Natural killer cell treated with Interleukin-12 subunit alpha and Interleukin-12 subunit beta and Interleukin-15 and Interleukin-18, amount 100 ng/mL, for 72 hours (primary cell): ENCODE data around the gene TMEM63B. TPM values are rescaled to one million over a fixed set of nuclear protein-coding genes. Genes with fewer than 3 reads are reported as not detected.

Source experiments
- ATAC-seq, 2 donors: fragments of 150-1000 bp; cut with Tn5 transposase in 1 of 2; sonication (Bioruptor Pico), chemical (Tn5 transposase) in 1 of 2; 2 replicates each; pipeline ENCODE4 v1.10.0; 2021
- DNase-seq: peaks from one replicate; pipeline ENCODE4 v3.0.0; 2022; ENCODE audit warnings: low spot score
- H3K27ac Mint-ChIP-seq, 2 donors: 1 replicate in 1 of 2; 2 replicates in 1 of 2; pipeline ENCODE4 v1.8.0; 2022; ENCODE audit warnings: mixed read lengths in 2 of 2, mild to moderate bottlenecking in 1 of 2, moderate library complexity in 1 of 2
- H3K27me3 Mint-ChIP-seq, 2 donors: 1 replicate in 1 of 2; 2 replicates in 1 of 2; pipeline ENCODE4 v1.8.0; 2022; ENCODE audit warnings: mixed read lengths in 2 of 2
- H3K36me3 Mint-ChIP-seq: one replicate; pipeline ENCODE4 v1.8.0; 2022; ENCODE audit warnings: mixed read lengths
- H3K4me1 Mint-ChIP-seq, 2 donors: 1 replicate in 1 of 2; 2 replicates in 1 of 2; pipeline ENCODE4 v1.8.0; 2022; ENCODE audit warnings: low read depth in 2 of 2, mixed read lengths in 2 of 2, mild to moderate bottlenecking in 1 of 2
- H3K4me3 Mint-ChIP-seq: one replicate; pipeline ENCODE4 v1.8.0; 2022; ENCODE audit warnings: mixed read lengths
- H3K9me3 Mint-ChIP-seq: 2 replicates; pipeline ENCODE4 v1.8.0; 2022; ENCODE audit warnings: mixed read lengths
- total RNA-seq, 2 donors: library from RNA; stranded (reverse); gene quantifications; one replicate each; pipeline ENCODE4 v1.2.3, GENCODE V29; 2022

TMEM63B gene
- total RNA-seq: 10 to 100 TPM; 21.2 to 22.2 TPM

DNA sequence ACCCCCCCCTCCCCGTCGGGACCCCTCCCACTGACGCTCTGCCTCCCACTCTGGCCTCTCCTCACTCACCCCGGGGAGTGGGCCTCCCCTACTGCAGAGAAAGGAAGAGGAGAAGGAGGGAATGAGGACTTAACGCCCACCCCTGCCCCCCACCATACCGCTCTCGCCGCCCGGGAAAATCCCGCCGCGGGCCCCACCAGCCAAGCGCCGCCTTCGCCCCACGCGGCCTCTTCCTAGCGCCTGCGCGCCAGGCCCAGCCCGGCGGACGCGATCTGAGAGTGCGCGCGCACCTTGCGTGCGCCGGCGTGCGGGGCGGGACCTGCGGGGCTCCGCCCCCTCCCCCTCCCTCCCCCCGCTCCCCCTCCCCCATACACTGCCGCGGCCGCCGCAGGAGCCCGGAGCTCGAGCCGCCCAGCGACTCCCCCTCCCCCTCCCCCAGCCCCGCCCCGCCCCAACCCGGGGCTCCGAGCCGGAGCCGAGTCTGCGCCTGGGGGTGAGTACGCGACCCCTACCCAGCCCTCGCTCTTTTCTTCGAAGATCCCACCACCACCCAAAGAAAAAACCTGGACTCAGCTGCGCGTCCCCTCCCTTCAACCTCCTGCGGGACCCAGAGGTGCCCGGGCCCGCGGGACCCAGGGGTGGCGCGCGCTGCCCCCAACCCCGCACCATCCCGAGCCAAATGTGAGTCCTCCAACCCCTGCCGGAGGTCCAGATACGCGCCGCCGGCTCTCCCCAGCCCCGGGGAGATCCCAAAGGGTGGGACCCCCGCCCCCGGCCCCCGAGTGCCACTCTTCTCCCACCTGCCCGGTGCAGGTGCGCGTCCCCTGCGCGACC is at the start of gene TMEM63B, which contains the start of gene MRPL14:
TSS of gene TMEM63B (plus strand) at position 369 of the 834 bp plus-strand sequence. CDS start 7,031 bp downstream, outside the sequence.
TSS of gene MRPL14 (minus strand) at position 267 of the 834 bp plus-strand sequence. CDS start 10,841 bp downstream, outside the sequence.
- Mint-ChIP-seq H3K36me3 (peaks cover 6% of the 10 kb centered on the region), H3K27ac (peak within 1 kb of the TSS; percentile 76 to 85), H3K4me1 (peaks cover 40 to 45% of the 10 kb centered on the region in 2 donors), H3K9me3 (no peaks in the 10 kb centered on the region), H3K27me3 (no peaks in the 10 kb centered on the region), H3K4me3 (peak within 1 kb of the TSS; percentile 89)
- peak; percentile 92 for DNase-seq
- ATAC-seq: peak; percentile 89 to 94

GRCh38 chr6:44078219-44078826 is 49.0 kb upstream of the TMEM63B start:
- Mint-ChIP-seq H3K27me3 (peaks cover 12 to 16% of the 10 kb centered on the region in 2 donors), H3K9me3 (no peaks in the 10 kb centered on the region), H3K4me1 (peaks cover 10 to 13% of the 10 kb centered on the region in 2 donors), H3K4me3 (no peak overlapping the region), H3K27ac (no peak overlapping the region), H3K36me3 (no peaks in the 10 kb centered on the region)
- DNase-seq: no peak
- no peak for ATAC-seq

GRCh38 chr6:44078827-44079671 is 48.3 kb upstream of the TMEM63B start:
- Mint-ChIP-seq H3K27ac (no peak overlapping the region), H3K27me3 (peaks cover 12 to 16% of the 10 kb centered on the region in 2 donors), H3K4me1 (peaks cover 5 to 8% of the 10 kb centered on the region in 2 donors), H3K36me3 (no peaks in the 10 kb centered on the region), H3K9me3 (no peaks in the 10 kb centered on the region), H3K4me3 (no peak overlapping the region)
- DNase-seq (peak; percentile 77), ATAC-seq (peak; percentile 53 to 66)

DNA sequence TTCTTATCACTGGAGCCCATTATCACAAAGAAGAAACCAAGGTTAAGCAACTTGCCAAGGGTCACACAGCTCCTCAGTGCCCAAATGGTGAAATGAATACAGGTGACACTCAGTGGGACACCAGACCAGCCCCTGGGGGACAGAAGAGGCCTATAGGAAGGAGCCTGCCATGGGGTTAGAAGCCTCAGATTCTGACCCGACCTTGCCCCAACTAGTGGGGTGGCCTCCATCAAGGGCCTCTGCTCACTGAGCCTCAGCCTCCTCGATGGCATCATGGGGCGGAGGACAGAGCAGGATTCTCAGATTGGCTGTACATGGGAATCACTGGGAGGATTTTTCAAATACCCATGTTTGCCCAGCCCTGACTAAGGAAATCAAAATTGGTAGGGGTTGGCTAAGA is 47.7 kb upstream of the TMEM63B start:
- no peak overlapping the region for H3K27ac Mint-ChIP-seq
- ATAC-seq (no peak), DNase-seq (no peak)
- H3K9me3 Mint-ChIP-seq: no peaks in the 10 kb centered on the region
- peaks cover 9 to 11% of the 10 kb centered on the region in 2 donors for H3K27me3 Mint-ChIP-seq
- H3K4me1 Mint-ChIP-seq: peaks cover under 1 to 2% of the 10 kb centered on the region in 2 donors
- H3K4me3 Mint-ChIP-seq: no peak overlapping the region
- no peaks in the 10 kb centered on the region for H3K36me3 Mint-ChIP-seq

- DNase-seq (no peak), ATAC-seq (no peak)
- Mint-ChIP-seq H3K27me3 (peaks cover 8% of the 10 kb centered on the region in 2 donors), H3K4me3 (no peak overlapping the region), H3K27ac (no peak overlapping the region), H3K9me3 (no peaks in the 10 kb centered on the region), H3K4me1 (no peaks in the 10 kb centered on the region), H3K36me3 (no peaks in the 10 kb centered on the region)
These were observed 46.5 kb upstream of the TMEM63B start for GRCh38 chr6:44080561-44081521.

- ATAC-seq (no peak), DNase-seq (no peak)
- H3K27ac Mint-ChIP-seq: no peak overlapping the region
- H3K36me3 Mint-ChIP-seq: no peaks in the 10 kb centered on the region
- H3K4me1 Mint-ChIP-seq: no peaks in the 10 kb centered on the region
- peaks cover 8% of the 10 kb centered on the region in 2 donors for H3K27me3 Mint-ChIP-seq
- H3K4me3 Mint-ChIP-seq: no peak overlapping the region
- no peaks in the 10 kb centered on the region for H3K9me3 Mint-ChIP-seq
These were observed 45.6 kb upstream of the TMEM63B start for GRCh38 chr6:44081753-44082152.

GRCh38 chr6:44082872-44083321 is 44.5 kb upstream of the TMEM63B start:
- no peaks in the 10 kb centered on the region for H3K36me3 Mint-ChIP-seq
- no peak overlapping the region for H3K27ac Mint-ChIP-seq
- ATAC-seq: no peak
- H3K9me3 Mint-ChIP-seq: no peaks in the 10 kb centered on the region
- DNase-seq: no peak
- H3K4me1 Mint-ChIP-seq: no peaks in the 10 kb centered on the region
- peaks cover 7 to 8% of the 10 kb centered on the region in 2 donors for H3K27me3 Mint-ChIP-seq
- no peak overlapping the region for H3K4me3 Mint-ChIP-seq

DNA sequence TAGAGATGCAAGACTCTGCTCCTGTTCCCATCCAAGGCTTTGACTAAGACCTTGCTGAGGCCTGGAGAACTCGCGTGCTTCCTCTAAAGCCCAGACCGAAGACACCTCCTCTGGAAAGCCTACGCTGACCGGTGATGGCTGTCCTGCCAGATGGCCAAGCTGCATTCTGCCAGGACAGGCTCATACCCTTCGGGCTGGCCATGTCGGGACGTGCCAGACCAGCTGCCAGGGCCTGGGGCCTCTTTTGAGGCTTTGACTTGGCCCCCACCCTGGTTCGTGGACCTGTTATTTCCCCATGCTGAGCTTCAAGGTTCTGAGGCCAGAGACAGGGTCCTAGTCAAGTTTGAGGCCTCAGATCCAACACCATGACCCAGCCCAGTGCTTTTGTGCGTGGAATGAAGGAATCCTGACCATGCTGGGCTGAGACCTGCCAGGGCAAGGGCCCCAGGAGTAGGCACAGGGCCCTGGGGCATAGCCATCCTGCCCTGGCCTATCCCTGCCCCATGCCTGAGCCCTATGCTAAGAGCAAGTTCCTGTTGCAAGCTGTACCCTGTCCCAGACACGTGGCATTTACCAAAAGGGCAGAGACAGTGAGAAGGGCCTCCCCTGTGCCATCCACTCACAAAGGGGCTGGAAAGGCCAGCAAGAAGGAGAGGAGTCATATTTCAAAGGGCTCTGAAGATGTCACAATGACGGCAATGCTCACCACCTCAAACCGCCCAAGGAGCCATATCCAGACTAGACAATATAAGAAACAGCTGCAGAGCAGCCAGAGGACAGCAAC is 42.9 kb upstream of the TMEM63B start:
- ATAC-seq (no peak), DNase-seq (no peak)
- no peaks in the 10 kb centered on the region for H3K36me3 Mint-ChIP-seq
- no peak overlapping the region for H3K4me3 Mint-ChIP-seq
- peaks cover 0 to under 1% of the 10 kb centered on the region in 2 donors for H3K27me3 Mint-ChIP-seq
- H3K27ac Mint-ChIP-seq: no peak overlapping the region
- no peaks in the 10 kb centered on the region for H3K4me1 Mint-ChIP-seq
- H3K9me3 Mint-ChIP-seq: no peaks in the 10 kb centered on the region

- no peak overlapping the region for H3K4me3 Mint-ChIP-seq
- H3K27ac Mint-ChIP-seq: peak overlapping the region in 1 of 2 donors; percentile 22
- no peak for ATAC-seq
- H3K4me1 Mint-ChIP-seq: no peaks in the 10 kb centered on the region
- no peaks in the 10 kb centered on the region for H3K9me3 Mint-ChIP-seq
- no peaks in the 10 kb centered on the region for H3K36me3 Mint-ChIP-seq
- no peaks in the 10 kb centered on the region for H3K27me3 Mint-ChIP-seq
- DNase-seq: no peak
These were observed 42.1 kb upstream of the TMEM63B start for GRCh38 chr6:44085219-44085618.

GRCh38 chr6:44086931-44087574 is 40.3 kb upstream of the TMEM63B start:
- Mint-ChIP-seq H3K27ac (no peak overlapping the region), H3K4me3 (no peak overlapping the region), H3K9me3 (no peaks in the 10 kb centered on the region), H3K4me1 (no peaks in the 10 kb centered on the region), H3K27me3 (no peaks in the 10 kb centered on the region), H3K36me3 (no peaks in the 10 kb centered on the region)
- no peak for DNase-seq
- ATAC-seq: no peak

DNA sequence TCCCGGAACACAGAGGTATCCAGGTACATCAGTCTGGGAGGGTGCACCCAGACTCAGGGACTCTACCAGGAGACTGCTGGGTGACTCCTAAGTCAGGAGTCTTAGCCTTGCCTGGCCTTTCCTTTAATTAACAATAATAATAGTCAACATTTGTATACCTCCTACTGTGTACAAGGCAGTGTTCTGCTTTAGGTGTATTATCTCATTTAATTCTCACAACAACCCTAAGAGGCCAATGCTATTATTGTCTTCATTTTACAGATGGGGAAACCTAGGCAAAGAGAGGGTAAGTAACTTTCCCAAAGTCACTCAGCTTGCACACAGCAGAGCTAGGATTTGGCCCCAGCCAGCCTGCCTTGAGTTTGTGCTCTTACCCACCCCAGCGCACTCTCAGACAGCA is 39.7 kb upstream of the TMEM63B start:
- no peak overlapping the region for H3K27ac Mint-ChIP-seq
- DNase-seq (no peak), ATAC-seq (no peak)
- H3K4me3 Mint-ChIP-seq: no peak overlapping the region
- H3K36me3 Mint-ChIP-seq: no peaks in the 10 kb centered on the region
- no peaks in the 10 kb centered on the region for H3K4me1 Mint-ChIP-seq
- no peaks in the 10 kb centered on the region for H3K27me3 Mint-ChIP-seq
- no peaks in the 10 kb centered on the region for H3K9me3 Mint-ChIP-seq
